OCI-LY1 (cell line): ENCODE results near the gene SRRM2.

Experiments used
- H2AFZ ChIP-seq: fragments of 200-600 bp; sonication (generic), shearing (Covaris generic); 2 replicates; pipeline ENCODE4 v1.6.0; 2014; ENCODE audit warnings: antibody characterized with exemption, mild to moderate bottlenecking, low read length
- H3F3A ChIP-seq: fragments of 200-600 bp; sonication (generic), shearing (Covaris generic); 2 replicates; pipeline ENCODE4 v1.6.0; 2014; ENCODE audit warnings: mild to moderate bottlenecking, antibody characterized with exemption, low read length, moderate library complexity; ENCODE audit not compliant: insufficient read depth
- H3K27ac ChIP-seq: fragments of 200-600 bp; sonication (generic); 2 replicates; pipeline ENCODE4 v1.5.1; 2014; ENCODE audit warnings: low read length, mixed run types, mild to moderate bottlenecking, low read depth; ENCODE audit not compliant: poor library complexity, severe bottlenecking
- H3K27me3 ChIP-seq: fragments of 200-600 bp; sonication (generic); 2 replicates; pipeline ENCODE4 v1.6.0; 2014; ENCODE audit warnings: antibody characterized with exemption, mild to moderate bottlenecking, low read length, moderate library complexity; ENCODE audit not compliant: insufficient read depth
- H3K36me3 ChIP-seq: fragments of 200-600 bp; sonication (generic); 2 replicates; pipeline ENCODE4 v1.6.1; 2014; ENCODE audit warnings: mild to moderate bottlenecking, antibody characterized with exemption, low read length, moderate library complexity, mixed read lengths; ENCODE audit not compliant: insufficient read depth
- H3K4me1 ChIP-seq: fragments of 200-600 bp; sonication (generic); 2 replicates; pipeline ENCODE4 v1.5.1; 2014; ENCODE audit warnings: mild to moderate bottlenecking, low read length, moderate library complexity; ENCODE audit not compliant: insufficient read depth, severe bottlenecking
- H3K4me2 ChIP-seq: fragments of 200-600 bp; sonication (generic), shearing (Covaris generic); 2 replicates; pipeline ENCODE4 v1.6.1; 2014; ENCODE audit warnings: low read length
- H3K4me3 ChIP-seq: fragments of 200-600 bp; sonication (generic); 2 replicates; pipeline ENCODE4 v1.5.1; 2014; ENCODE audit warnings: low read length, low read depth, mild to moderate bottlenecking, mixed read lengths; ENCODE audit not compliant: poor library complexity, severe bottlenecking
- H3K79me2 ChIP-seq: fragments of 200-600 bp; shearing (Covaris generic); 2 replicates; pipeline ENCODE4 v1.6.1; 2016; ENCODE audit warnings: mixed run types, low read length, mixed read lengths; ENCODE audit not compliant: insufficient read depth
- H3K9ac ChIP-seq: fragments of 200-600 bp; sonication (generic), shearing (Covaris generic); 2 replicates; pipeline ENCODE4 v1.6.1; 2014; ENCODE audit warnings: mild to moderate bottlenecking, low read length, mixed read lengths
- H3K9me2 ChIP-seq: fragments of 200-600 bp; sonication (generic), shearing (Covaris generic); 2 replicates; pipeline ENCODE4 v1.6.1; 2014; ENCODE audit warnings: low read depth, mild to moderate bottlenecking, low read length, mixed read lengths
- H3K9me3 ChIP-seq: fragments of 200-600 bp; shearing (Covaris generic); 2 replicates; pipeline ENCODE4 v1.6.1; 2014; ENCODE audit warnings: low read length, mixed read lengths
- H4K20me1 ChIP-seq: fragments of 200-600 bp; sonication (generic), shearing (Covaris generic); 2 replicates; pipeline ENCODE4 v1.6.0; 2016; ENCODE audit warnings: mild to moderate bottlenecking, low read length; ENCODE audit not compliant: insufficient read depth
- EZH2 ChIP-seq: fragments of 200-600 bp; sonication (generic), shearing (Covaris generic); IDR thresholded peaks from 2 replicates; pipeline ENCODE4 v1.8.0; 2017; ENCODE audit warnings: borderline replicate concordance, mixed run types, mild to moderate bottlenecking, antibody characterized with exemption, low read length, moderate library complexity, mixed read lengths
- TF ChIP-seq, protein P1 (sequence below): fragments of 200-600 bp; sonication (generic), shearing (Covaris generic); IDR thresholded peaks from 2 replicates; pipeline ENCODE4 v1.5.1; 2017; ENCODE audit warnings: mild to moderate bottlenecking, antibody characterized with exemption, low read length, moderate library complexity, mixed read lengths

The SRRM2 gene

DNA sequence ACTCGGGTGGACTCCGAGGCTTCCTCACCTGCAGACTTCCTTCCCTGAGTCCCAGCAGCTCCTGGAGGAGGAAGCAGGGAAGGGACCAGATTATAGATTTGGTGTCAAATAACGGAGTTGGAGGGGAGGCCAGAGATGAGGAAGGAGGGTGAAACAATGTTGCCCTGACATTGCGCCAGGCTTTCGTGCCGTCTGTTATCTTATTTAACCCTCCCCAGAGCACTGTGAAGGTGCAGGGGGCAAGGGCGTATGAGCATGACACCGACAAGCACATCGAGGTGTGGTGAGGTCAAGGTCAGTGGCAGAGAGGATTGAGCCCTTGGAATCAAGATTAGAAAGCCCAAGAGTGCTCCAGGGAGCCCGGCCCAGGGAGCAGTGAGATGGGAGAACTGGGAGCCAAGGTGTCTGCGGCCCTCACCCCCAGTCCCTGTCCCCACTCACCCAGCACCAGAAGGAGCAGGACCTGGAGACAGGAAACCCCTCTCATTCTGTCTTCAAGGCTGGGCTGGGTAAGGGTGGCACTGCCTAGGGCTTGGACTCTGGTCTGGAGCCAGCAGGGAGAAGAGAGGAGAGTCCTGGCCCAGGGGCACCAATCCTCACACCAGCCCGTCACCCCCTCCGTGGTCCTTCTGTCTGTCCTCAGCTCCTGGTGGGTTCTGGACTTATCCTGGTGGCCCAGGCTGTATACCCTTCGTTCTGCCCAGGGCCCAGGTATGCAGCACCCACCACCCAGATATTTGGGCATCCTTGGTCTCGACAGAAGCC is 33.8 kb downstream of the SRRM2 start:
- Histone ChIP-seq H3K79me2 (no peaks in the 10 kb centered on the region), H3K9ac (no peak overlapping the region), H3K27me3 (no peaks in the 10 kb centered on the region; the same call in 1 of the 2 replicates), H3K4me3 (no peak overlapping the region), H3K9me3 (no peaks in the 10 kb centered on the region), H3K36me3 (no peaks in the 10 kb centered on the region), H3F3A (no peaks in the 10 kb centered on the region), H3K4me1 (no peaks in the 10 kb centered on the region), H4K20me1 (no peaks in the 10 kb centered on the region), H2AFZ (no peak overlapping the region), H3K27ac (no peak overlapping the region), H3K4me2 (no peak overlapping the region), H3K9me2 (no peaks in the 10 kb centered on the region)
- TF ChIP-seq EZH2: no peak
- TF ChIP-seq, protein P1, sequence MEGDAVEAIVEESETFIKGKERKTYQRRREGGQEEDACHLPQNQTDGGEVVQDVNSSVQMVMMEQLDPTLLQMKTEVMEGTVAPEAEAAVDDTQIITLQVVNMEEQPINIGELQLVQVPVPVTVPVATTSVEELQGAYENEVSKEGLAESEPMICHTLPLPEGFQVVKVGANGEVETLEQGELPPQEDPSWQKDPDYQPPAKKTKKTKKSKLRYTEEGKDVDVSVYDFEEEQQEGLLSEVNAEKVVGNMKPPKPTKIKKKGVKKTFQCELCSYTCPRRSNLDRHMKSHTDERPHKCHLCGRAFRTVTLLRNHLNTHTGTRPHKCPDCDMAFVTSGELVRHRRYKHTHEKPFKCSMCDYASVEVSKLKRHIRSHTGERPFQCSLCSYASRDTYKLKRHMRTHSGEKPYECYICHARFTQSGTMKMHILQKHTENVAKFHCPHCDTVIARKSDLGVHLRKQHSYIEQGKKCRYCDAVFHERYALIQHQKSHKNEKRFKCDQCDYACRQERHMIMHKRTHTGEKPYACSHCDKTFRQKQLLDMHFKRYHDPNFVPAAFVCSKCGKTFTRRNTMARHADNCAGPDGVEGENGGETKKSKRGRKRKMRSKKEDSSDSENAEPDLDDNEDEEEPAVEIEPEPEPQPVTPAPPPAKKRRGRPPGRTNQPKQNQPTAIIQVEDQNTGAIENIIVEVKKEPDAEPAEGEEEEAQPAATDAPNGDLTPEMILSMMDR: no peak

DNA sequence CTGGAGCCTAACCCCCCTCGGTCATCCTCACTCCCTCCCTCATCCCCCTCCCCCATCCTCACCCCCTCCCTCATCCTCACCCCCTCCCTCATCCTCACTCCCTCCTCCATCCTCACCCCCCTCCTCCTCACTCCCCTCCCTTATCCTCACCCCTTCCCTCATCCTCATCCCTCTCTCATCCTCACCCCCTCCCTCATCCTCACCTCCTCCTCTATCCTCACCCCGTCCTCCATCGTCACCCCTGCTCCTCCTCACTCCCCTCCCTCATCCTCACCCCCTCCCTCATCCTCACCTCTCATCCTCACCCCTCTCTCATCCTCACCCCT is 34.4 kb downstream of the SRRM2 start:
- no peak overlapping the region for H2AFZ ChIP-seq
- no peaks in the 10 kb centered on the region for H3F3A ChIP-seq
- no peaks in the 10 kb centered on the region for H3K9me3 ChIP-seq
- H3K9ac ChIP-seq: no peak overlapping the region
- no peak overlapping the region for H3K4me2 ChIP-seq
- H3K4me1 ChIP-seq: no peaks in the 10 kb centered on the region
- no peaks in the 10 kb centered on the region for H3K9me2 ChIP-seq
- H3K27me3 ChIP-seq: no peaks in the 10 kb centered on the region; the same call in 1 of the 2 replicates
- H3K36me3 ChIP-seq: no peaks in the 10 kb centered on the region
- H4K20me1 ChIP-seq: no peaks in the 10 kb centered on the region
- no peak for TF ChIP-seq EZH2
- TF ChIP-seq, protein P1: no peak
- no peak overlapping the region for H3K4me3 ChIP-seq
- H3K79me2 ChIP-seq: no peaks in the 10 kb centered on the region
- no peak overlapping the region for H3K27ac ChIP-seq

DNA sequence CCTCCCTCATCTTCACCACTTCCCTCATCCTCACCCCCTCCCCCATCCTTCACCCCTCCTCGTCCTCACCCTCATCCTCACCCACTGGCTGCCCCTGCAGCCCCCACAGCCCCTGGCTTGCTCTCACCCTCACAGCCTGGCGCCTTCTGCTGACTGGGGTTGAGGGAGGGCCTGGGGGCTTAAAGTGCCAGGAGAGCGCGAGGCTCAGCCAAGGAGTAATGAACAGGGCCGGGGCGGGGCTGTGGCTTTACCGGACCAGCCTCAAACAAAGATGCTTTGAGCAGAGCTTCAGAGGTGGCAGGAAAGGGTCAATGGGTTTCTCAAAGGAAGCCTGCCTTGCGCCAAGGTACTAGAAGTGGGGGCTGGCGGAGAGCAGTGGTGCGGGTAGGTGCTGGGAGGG is 35.0 kb downstream of the SRRM2 start, which contains the start of gene PRSS33:
PRSS33 (minus strand) TSS at position 155 of the 400 bp plus-strand sequence. CDS start 1,013 bp downstream, outside the sequence.
- Histone ChIP-seq H3K27me3 (no peaks in the 10 kb centered on the region; the same call in 1 of the 2 replicates), H3K4me1 (no peaks in the 10 kb centered on the region), H3K36me3 (no peaks in the 10 kb centered on the region), H3K9ac (no peak within 1 kb of the TSS), H3K4me2 (no peak within 1 kb of the TSS), H3K9me2 (no peaks in the 10 kb centered on the region), H3K9me3 (no peaks in the 10 kb centered on the region), H3K79me2 (no peaks in the 10 kb centered on the region), H3K27ac (no peak within 1 kb of the TSS), H3F3A (no peaks in the 10 kb centered on the region), H2AFZ (no peak within 1 kb of the TSS), H4K20me1 (no peaks in the 10 kb centered on the region), H3K4me3 (no peak within 1 kb of the TSS)
- TF ChIP-seq, protein P1: no peak
- no peak for TF ChIP-seq EZH2
